Heart left ventricle (tissue), 16 donors: Measurements from ENCODE around the gene LBX2. TPM values are rescaled to one million over a fixed set of nuclear protein-coding genes. Genes with fewer than 3 reads are reported as not detected.

Experiments used
- ATAC-seq, 4 donors: fragments of 200-7000 bp; cut with Tn5 transposase; one replicate each; pipeline ENCODE4 v1.9.1; 2020 to 2022; ENCODE audit warnings: moderate library complexity in 4 of 4, mild to moderate bottlenecking in 3 of 4, moderate number of reproducible peaks in 1 of 4
- DNase-seq, 5 donors: peaks; one replicate each; pipeline ENCODE4 v3.0.0-alpha.2; 2020
- H3K27ac ChIP-seq, 12 donors: fragments of 200-600 bp; sonication (generic) in 4 of 12; one replicate each; pipeline versions ENCODE4 v1.5.0 to v1.8.0; 2016 to 2022; ENCODE audit warnings: mild to moderate bottlenecking in 2 of 12
- H3K27me3 ChIP-seq, 9 donors: fragments of 200-600 bp; sonication (generic) in 2 of 9; one replicate each; pipeline versions ENCODE4 v1.5.1 to v1.8.0; 2016 to 2022; ENCODE audit warnings: mild to moderate bottlenecking in 3 of 9
- H3K36me3 ChIP-seq, 9 donors: fragments of 200-600 bp; sonication (generic) in 2 of 9; one replicate each; pipeline versions ENCODE4 v1.5.0 to v1.8.0; 2018 to 2022; ENCODE audit warnings: mild to moderate bottlenecking in 2 of 9
- H3K4me1 ChIP-seq, 12 donors: fragments of 200-600 bp; sonication (generic) in 4 of 12; one replicate each; pipeline versions ENCODE4 v1.5.0 to v1.8.0; 2016 to 2022; ENCODE audit warnings: mild to moderate bottlenecking in 3 of 12
- H3K4me3 ChIP-seq, 12 donors: fragments of 200-600 bp; sonication (generic) in 4 of 12; one replicate each; pipeline versions ENCODE4 v1.5.0 to v1.8.0; 2017 to 2022; ENCODE audit warnings: mild to moderate bottlenecking in 9 of 12, moderate library complexity in 4 of 12
- H3K9me3 ChIP-seq, 12 donors: fragments of 200-600 bp; sonication (generic) in 4 of 12; one replicate each; pipeline versions ENCODE4 v1.5.0 to v1.8.0; 2016 to 2022; ENCODE audit warnings: mild to moderate bottlenecking in 1 of 12
- CTCF ChIP-seq, 12 donors: fragments of 200-600 bp; sonication (generic) in 4 of 12; IDR thresholded peaks; one replicate each; pipeline versions ENCODE4 v1.5.0 to v1.8.0; 2018 to 2022; ENCODE audit warnings: antibody characterized with exemption in 12 of 12, mild to moderate bottlenecking in 5 of 12
- POLR2A ChIP-seq, 2 donors: fragments of 450-650 bp; IDR thresholded peaks; one replicate each; pipeline ENCODE4 v1.6.1; 2017; ENCODE audit warnings: antibody characterized with exemption in 2 of 2, mild to moderate bottlenecking in 2 of 2, moderate library complexity in 2 of 2
- WGBS, 4 donors: extraction: QIAGEN DNeasy Blood & Tissue Kit in 2 of 4; methylation state at CpG; one replicate each; pipeline versions ENCODE4 v1.1.5 to v1.1.7; 2013 to 2018; 5-methylcytosine and 5-hydroxymethylcytosine counted together
- intact Hi-C, 10 donors: fragments of 100-400 bp; cut with DNase I; formaldehyde crosslinking; loops; one replicate each; pipeline versions ENCODE4 v1.11.1 to v1.14.2; 2022
- polyA plus RNA-seq, 2 donors: library from polyadenylated mRNA; stranded (reverse); fragments of 200-250 nt; gene quantifications; one replicate each; pipeline ENCODE4 v1.2.3, GENCODE V29; 2013
- total RNA-seq, 9 donors: library from RNA; depleted of rRNA in 2 of 9; stranded (reverse); fragments of >200 nt in 2 of 9; fragmentation: NEBNext Ultra II Directional in 3 of 9; extraction: Animal tissue kit (Norgen Biotek cat#: 25700) in 3 of 9; gene quantifications; one replicate each; pipeline versions ENCODE4 v1.1.0 to v1.2.4, GENCODE V29; 2016 to 2023
- donor health status: ischemic (EF 13 %, LVEDD 7.1; RV severe dilation, severe dysfunction).
- donor health status: healthy with polysubstance abuse.
- donor health status: DM: no; HTN: yes; CAD: no.
- donor health status: DM: no; HTN: no; CAD: no.
- donor health status: ischemic (EF 25% LVEDD 6.9; RV normal size, moderate dysfunction).
- donor health status: ischemic (EF 25% LVEDD 5.7; RV mildly dilated, moderate dysfunction).
- donor health status: healthy.
- donor health status: DM: yes; HTN: yes; CAD: no.
- donor health status: ischemic (EF 35%, LVEDD 5.7; RV mildly dilated, moderate dysfunction).
- donor health status: nonischemic (EF 11% LVEDD 7.7; RV severe dilation, severe dysfunction).
- donor health status: DM: yes; HTN: yes; CAD: no.
- donor health status: PGD.
- donor health status: ischemic (EF 29% LVEDD 5.4; RV normal size, mild dysfunction).
- donor health status: nonischemic (EF 23%, LVEDD 6.1; RV moderate dilation, normal function).

Gene LBX2
- total and polyA plus RNA-seq, 11 donors: 0.14 to 1.7 (median 0.67) TPM; not detected in 2

GRCh38 chr2:74529357-74530238 is 30.2 kb upstream of the LBX2 start, which contains the start of the genes AUP1 and HTRA2:
Gene AUP1 (minus strand): TSS chr2:74529706. CDS start chr2:74529629, 77 bp downstream.
Gene HTRA2 (plus strand): TSS chr2:74529933. CDS start chr2:74530007, 74 bp downstream.
- H3K4me1 ChIP-seq: peaks cover 5 to 36% (median 26%) of the 10 kb centered on the region in 12 donors
- DNase-seq (peak; percentile 99), ATAC-seq (peak; percentile 96 to 98 (median 96))
- WGBS, 4 donors: 0 to 1% (median 0%) methylated on average over 57 to 87 of the region's 87 CpGs
- no peaks in the 10 kb centered on the region for H3K27me3 ChIP-seq
- peak within 1 kb of the TSS; percentile 78 to 95 (median 90) for H3K27ac ChIP-seq
- no peaks in the 10 kb centered on the region for H3K9me3 ChIP-seq
- peaks cover 0 to 61% (median 51%) of the 10 kb centered on the region in 9 donors for H3K36me3 ChIP-seq
- peak within 1 kb of the TSS; percentile 66 to 99 (median 84) for H3K4me3 ChIP-seq
- intact Hi-C loops: loop anchor here in 8 of 10 donors (1.0 to 10.0 kb wide), 12 partner anchors 17 to 58 kb away; partner anchors contain the start of genes TTC31 (in 5 of the 8), CCDC142 (in 2 of the 8), PCGF1 (in 2 of the 8) and DOK1 (in 1 of the 8)
- TF ChIP-seq POLR2A (IDR thresholded peaks at IDR 0.05) (peak in 1 of 2 donors; percentile 78), CTCF (IDR thresholded peaks at IDR 0.05) (no peak)

GRCh38 chr2:74528600-74529356 is 29.4 kb upstream of the LBX2 start:
- Histone ChIP-seq H3K4me1 (peaks cover 5 to 36% (median 26%) of the 10 kb centered on the region in 12 donors), H3K27me3 (no peaks in the 10 kb centered on the region), H3K9me3 (no peaks in the 10 kb centered on the region), H3K4me3 (peak overlapping the region; percentile 66 to 99 (median 84)), H3K36me3 (peaks cover 0 to 56% (median 50%) of the 10 kb centered on the region in 9 donors), H3K27ac (peak overlapping the region; percentile 78 to 95 (median 90))
- 16 to 23% (median 18%) methylated on average over 20 to 29 of the region's 29 CpGs for WGBS, 4 donors
- intact Hi-C loops: loop anchor here in 5 of 10 donors (1.0 to 5.0 kb wide), 6 partner anchors 21 to 45 kb away; partner anchors contain the start of genes TTC31 (in 3 of the 5), PCGF1 (in 2 of the 5) and DOK1 (in 1 of the 5)
- TF ChIP-seq CTCF (IDR thresholded peaks at IDR 0.05): no peak
- TF ChIP-seq POLR2A (IDR thresholded peaks at IDR 0.05): no peak
- DNase-seq (peak in 1 of 5 donors; percentile 73), ATAC-seq (peak in 3 of 4 donors; percentile 1 to 6 (median 1))

- 92 to 96% (median 95%) methylated on average over 9 of the region's 9 CpGs for WGBS, 4 donors
- peaks cover 5 to 36% (median 26%) of the 10 kb centered on the region in 12 donors for H3K4me1 ChIP-seq
- no peak overlapping the region for H3K4me3 ChIP-seq
- TF ChIP-seq CTCF (IDR thresholded peaks at IDR 0.05) (no peak), POLR2A (IDR thresholded peaks at IDR 0.05) (no peak)
- intact Hi-C loops: loop anchor here in 2 of 10 donors (2.0 to 5.0 kb wide), 2 partner anchors 21 to 40 kb away; partner anchors contain the start of gene PCGF1 (in 1 of the 2)
- DNase-seq (no peak), ATAC-seq (no peak)
- no peak overlapping the region for H3K27ac ChIP-seq
- no peaks in the 10 kb centered on the region for H3K27me3 ChIP-seq
- H3K9me3 ChIP-seq: no peaks in the 10 kb centered on the region
- peaks cover 0 to 46% (median 39%) of the 10 kb centered on the region in 9 donors for H3K36me3 ChIP-seq
Observed at GRCh38 chr2:74527741-74528140, 28.3 kb upstream of the LBX2 start.
